AG10803 (cell line): Measurements from ENCODE around the gene MAP1LC3C.
A peak's percentile ranks its signal among the peaks of the same experiment; 100 is the strongest.

Source experiments
- DNase-seq: peaks from one replicate; pipeline ENCODE4 v3.0.0; 2010; ENCODE audit warnings: low read depth
- H3K4me3 ChIP-seq: 2 replicates; pipeline ENCODE4 v1.5.1; 2011; ENCODE audit warnings: mild to moderate bottlenecking, low read length, control low read depth
- CTCF ChIP-seq: conservative IDR thresholded peaks from 2 replicates; pipeline ENCODE4 v1.5.1; 2011; ENCODE audit warnings: mild to moderate bottlenecking, low read length, control low read depth, inconsistent platforms

The MAP1LC3C gene

GRCh38 chr1:241999026-241999425, at the start of gene MAP1LC3C:
Gene MAP1LC3C, minus strand, starts transcription at chr1:241999098. Its CDS starts 90 bp downstream, at chr1:241999008.
- DNase-seq, result no peak
- no peak for TF ChIP-seq CTCF
- peak within 1 kb of the TSS; percentile 53 for H3K4me3 ChIP-seq

GRCh38 chr1:242043165-242043564, 44.3 kb upstream of the MAP1LC3C start:
- DNase-seq, result no peak
- H3K4me3 ChIP-seq, result no peak overlapping the region
- TF ChIP-seq CTCF, result no peak

- DNase-seq, result no peak
- TF ChIP-seq CTCF, result no peak
- no peak overlapping the region for H3K4me3 ChIP-seq
These were observed 35.5 kb upstream of the MAP1LC3C start for GRCh38 chr1:242034392-242034791.

- H3K4me3 ChIP-seq, result no peak overlapping the region
- no peak for DNase-seq
- no peak for TF ChIP-seq CTCF
These were observed 34.5 kb upstream of the MAP1LC3C start for GRCh38 chr1:242033447-242033846.

- DNase-seq, result no peak
- TF ChIP-seq CTCF, result no peak
- no peak overlapping the region for H3K4me3 ChIP-seq
These were observed 31.2 kb upstream of the MAP1LC3C start for GRCh38 chr1:242030071-242030470.

- no peak for DNase-seq
- no peak overlapping the region for H3K4me3 ChIP-seq
- TF ChIP-seq CTCF, result no peak
These were observed 26.8 kb upstream of the MAP1LC3C start for GRCh38 chr1:242025681-242026080.

GRCh38 chr1:242023805-242024204, 24.9 kb upstream of the MAP1LC3C start:
- no peak for TF ChIP-seq CTCF
- H3K4me3 ChIP-seq, result no peak overlapping the region
- DNase-seq, result no peak
